ENCODE data around the gene HNF4A. TPM values are rescaled to one million over a fixed set of nuclear protein-coding genes. Genes with fewer than 3 reads are reported as not detected.
"Not testable (repeated sequence)": the region's sequence is repeated elsewhere in the genome, so short reads cannot be mapped to it uniquely, and the experiment has no call there.

HNF4A gene
- total RNA-seq, 2 donors from 2014 or later = 288 to 346 TPM

DNA sequence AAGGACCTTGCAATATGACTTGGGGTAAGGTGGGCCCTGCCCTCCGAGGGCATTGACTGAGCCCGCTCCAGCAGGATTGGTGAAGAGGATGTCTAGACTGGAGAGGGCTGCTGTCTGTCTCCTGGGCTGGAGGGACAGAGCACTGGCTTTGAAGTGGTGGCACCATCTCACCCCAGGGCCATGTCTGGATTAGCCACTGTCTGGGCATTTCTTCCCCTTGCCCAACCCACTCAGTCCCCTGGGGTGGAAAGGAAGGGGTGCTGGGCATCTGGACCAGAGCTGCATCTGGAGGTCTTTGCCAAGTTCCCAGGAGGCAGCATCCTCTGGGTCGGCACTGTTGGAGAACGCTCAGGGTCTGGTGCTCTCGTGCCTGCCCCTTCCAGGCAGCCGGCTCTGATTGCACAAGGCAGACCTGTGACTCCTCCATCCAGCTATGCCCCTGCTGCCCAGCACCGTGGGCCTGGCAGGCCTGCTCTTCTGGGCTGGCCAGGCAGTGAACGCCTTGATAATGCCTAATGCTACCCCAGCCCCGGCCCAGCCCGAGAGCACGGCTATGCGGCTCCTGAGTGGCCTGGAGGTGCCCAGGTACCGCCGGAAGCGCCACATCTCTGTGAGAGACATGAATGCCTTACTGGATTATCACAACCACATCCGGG lies 18.6 kb upstream of the HNF4A start, which contains the start of gene R3HDML:
Gene R3HDML, plus strand, starts transcription at position 319 of the 656 bp plus-strand sequence. Its CDS starts 115 bp downstream, at position 434.
- Histone ChIP-seq H3K9ac (ENCODE audit: low read depth in 2 of 2, low read length in 2 of 2) (no peak within 1 kb of the TSS), H3K4me3 (no peak within 1 kb of the TSS), H3K27me3 (no peaks in the 10 kb centered on the region), H3K36me3 (no peaks in the 10 kb centered on the region), H3K9me3 (no peaks in the 10 kb centered on the region), H3K4me1 (no peaks in the 10 kb centered on the region), H3K27ac (no peak within 1 kb of the TSS)
- TF ChIP-seq, protein P1, sequence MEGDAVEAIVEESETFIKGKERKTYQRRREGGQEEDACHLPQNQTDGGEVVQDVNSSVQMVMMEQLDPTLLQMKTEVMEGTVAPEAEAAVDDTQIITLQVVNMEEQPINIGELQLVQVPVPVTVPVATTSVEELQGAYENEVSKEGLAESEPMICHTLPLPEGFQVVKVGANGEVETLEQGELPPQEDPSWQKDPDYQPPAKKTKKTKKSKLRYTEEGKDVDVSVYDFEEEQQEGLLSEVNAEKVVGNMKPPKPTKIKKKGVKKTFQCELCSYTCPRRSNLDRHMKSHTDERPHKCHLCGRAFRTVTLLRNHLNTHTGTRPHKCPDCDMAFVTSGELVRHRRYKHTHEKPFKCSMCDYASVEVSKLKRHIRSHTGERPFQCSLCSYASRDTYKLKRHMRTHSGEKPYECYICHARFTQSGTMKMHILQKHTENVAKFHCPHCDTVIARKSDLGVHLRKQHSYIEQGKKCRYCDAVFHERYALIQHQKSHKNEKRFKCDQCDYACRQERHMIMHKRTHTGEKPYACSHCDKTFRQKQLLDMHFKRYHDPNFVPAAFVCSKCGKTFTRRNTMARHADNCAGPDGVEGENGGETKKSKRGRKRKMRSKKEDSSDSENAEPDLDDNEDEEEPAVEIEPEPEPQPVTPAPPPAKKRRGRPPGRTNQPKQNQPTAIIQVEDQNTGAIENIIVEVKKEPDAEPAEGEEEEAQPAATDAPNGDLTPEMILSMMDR (IDR thresholded peaks at IDR 0.05) = no peak
- no peak for DNase-seq
- intact Hi-C loops (cut with DNase I) = no loop called here

DNA sequence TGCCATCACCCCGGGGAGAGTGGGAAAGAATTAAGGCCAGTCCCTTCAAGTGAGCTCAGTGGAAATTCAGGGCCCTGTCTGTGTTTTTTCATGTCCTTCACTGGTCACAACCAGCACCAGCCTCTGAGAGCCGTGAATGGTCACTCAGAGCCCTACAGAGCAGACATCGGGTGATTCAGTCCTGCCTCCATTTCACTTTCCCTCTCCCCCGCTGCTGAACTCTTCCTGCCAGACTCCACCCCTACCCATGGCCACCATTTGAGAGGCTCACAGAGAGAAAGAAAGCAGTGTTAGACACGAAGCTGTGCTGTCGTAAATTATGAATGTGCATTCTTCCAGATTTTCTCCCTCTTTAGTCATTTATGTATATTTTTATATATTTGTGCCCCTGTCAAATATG lies 13.3 kb upstream of the HNF4A start:
- Histone ChIP-seq H3K36me3 (no peaks in the 10 kb centered on the region), H3K27ac (no peak overlapping the region), H3K27me3 (no peaks in the 10 kb centered on the region), H3K4me1 (no peaks in the 10 kb centered on the region), H3K9ac (ENCODE audit: low read depth in 2 of 2, low read length in 2 of 2) (no peak overlapping the region), H3K9me3 (no peaks in the 10 kb centered on the region), H3K4me3 (no peak overlapping the region)
- intact Hi-C loops (cut with DNase I) = no loop called here
- no peak for DNase-seq
- TF ChIP-seq, protein P1 (IDR thresholded peaks at IDR 0.05) = no peak

DNA sequence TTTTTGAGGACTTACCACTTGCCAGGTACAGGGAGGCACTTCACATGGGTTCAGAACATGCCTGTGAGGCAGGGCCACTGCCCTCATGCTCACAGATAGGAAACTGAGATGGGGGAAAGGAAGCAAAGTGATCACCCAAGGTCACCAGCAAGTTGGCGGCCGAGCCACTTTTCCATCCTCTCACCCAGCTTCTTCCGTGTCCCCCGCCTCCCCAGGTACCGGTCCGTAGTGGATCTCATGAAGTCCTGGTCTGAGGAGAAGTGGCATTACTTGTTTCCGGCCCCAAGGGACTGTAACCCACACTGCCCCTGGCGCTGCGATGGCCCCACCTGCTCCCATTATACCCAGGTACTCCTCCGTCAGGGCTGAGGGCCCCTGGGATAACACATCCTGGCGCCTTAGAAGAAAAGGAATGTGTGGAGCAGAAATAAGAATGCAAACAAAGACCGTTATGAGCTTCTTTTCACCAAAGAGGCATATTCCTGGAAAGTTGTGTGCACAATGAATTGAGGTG lies 12.3 kb upstream of the HNF4A start:
- no peak overlapping the region for H3K9ac ChIP-seq (ENCODE audit: low read depth in 2 of 2, low read length in 2 of 2)
- no peaks in the 10 kb centered on the region for H3K27me3 ChIP-seq
- TF ChIP-seq, protein P1 (IDR thresholded peaks at IDR 0.05) = no peak
- DNase-seq = no peak
- no peaks in the 10 kb centered on the region for H3K9me3 ChIP-seq
- no peaks in the 10 kb centered on the region for H3K4me1 ChIP-seq
- no peak overlapping the region for H3K27ac ChIP-seq
- intact Hi-C loops (cut with DNase I) = no loop called here
- no peaks in the 10 kb centered on the region for H3K36me3 ChIP-seq
- no peak overlapping the region for H3K4me3 ChIP-seq

DNA sequence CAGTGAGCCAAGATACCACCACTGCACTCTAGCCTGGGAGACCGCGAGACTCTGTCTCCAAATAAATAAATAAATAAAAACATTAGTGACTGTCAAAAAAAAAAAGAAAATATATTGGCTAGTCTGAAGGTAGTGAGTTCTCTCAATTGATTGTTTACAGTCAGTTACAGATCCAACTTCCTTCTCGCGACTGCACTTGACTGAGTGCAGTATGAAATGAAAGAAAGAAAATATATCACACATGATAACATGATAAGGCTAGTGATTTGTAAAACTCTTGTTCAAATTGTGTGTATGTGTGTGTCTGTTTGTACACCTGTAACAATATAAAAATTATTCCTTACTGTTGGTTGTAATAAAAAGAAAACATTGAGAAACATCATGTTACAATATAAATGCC lies 10.8 kb upstream of the HNF4A start:
- H3K36me3 ChIP-seq = no peaks in the 10 kb centered on the region
- H3K9me3 ChIP-seq = no peaks in the 10 kb centered on the region
- intact Hi-C loops (cut with DNase I) = no loop called here
- no peak overlapping the region for H3K4me3 ChIP-seq
- no peak overlapping the region for H3K27ac ChIP-seq
- DNase-seq = no peak
- H3K9ac ChIP-seq (ENCODE audit: low read depth in 2 of 2, low read length in 2 of 2) = no peak overlapping the region
- H3K4me1 ChIP-seq = no peaks in the 10 kb centered on the region
- H3K27me3 ChIP-seq = no peaks in the 10 kb centered on the region
- TF ChIP-seq, protein P1 (IDR thresholded peaks at IDR 0.05) = no peak

DNA sequence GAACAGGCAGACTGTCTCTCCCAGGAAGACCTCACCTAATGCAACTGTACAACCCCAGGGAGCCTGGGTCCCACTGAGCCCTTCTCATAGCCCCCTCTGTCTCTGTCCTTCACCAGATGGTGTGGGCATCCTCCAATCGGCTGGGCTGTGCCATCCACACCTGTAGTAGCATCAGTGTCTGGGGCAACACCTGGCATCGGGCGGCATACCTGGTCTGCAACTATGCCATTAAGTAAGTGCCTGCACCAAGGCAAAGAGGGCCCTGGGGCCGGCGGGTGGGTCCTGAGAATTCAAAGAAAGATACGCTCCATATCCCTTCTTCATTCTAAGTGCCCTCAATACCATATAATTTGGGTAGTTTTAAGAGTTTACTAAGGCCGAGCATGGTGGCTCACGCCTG lies 10.4 kb upstream of the HNF4A start:
- no peak for DNase-seq
- TF ChIP-seq, protein P1 (IDR thresholded peaks at IDR 0.05) = no peak
- intact Hi-C loops (cut with DNase I) = no loop called here

DNA sequence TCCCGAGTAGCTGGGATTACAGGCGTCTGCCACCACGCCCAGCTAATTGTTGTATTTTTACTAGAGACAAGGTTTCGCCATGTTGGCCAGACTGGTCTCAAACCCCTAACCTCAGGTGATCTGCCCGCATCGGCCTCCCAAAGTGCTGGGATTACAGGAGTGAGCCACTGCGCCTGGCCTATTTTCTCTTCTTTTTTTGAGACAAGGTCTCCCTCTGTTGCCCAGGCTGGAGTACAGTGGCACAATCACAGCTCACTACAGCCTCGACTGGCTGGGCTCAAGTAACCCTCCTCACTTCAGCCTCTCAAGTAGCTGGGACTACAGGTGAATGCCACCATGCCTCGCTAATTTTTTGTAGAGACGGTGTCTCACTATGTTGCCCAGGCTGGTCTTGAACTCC lies 9.6 kb upstream of the HNF4A start:
- H3K36me3 ChIP-seq; H3K27me3 ChIP-seq; intact Hi-C loops (cut with DNase I); H3K4me3 ChIP-seq; H3K9ac ChIP-seq (ENCODE audit: low read depth in 2 of 2, low read length in 2 of 2); DNase-seq; H3K4me1 ChIP-seq; H3K9me3 ChIP-seq; H3K27ac ChIP-seq: not testable (repeated sequence)

More for the DNA sequence above, 10.4 kb upstream of the HNF4A start:
- H3K4me3 ChIP-seq = no peak overlapping the region
- H3K27ac ChIP-seq = no peak overlapping the region
- H3K27me3 ChIP-seq = no peaks in the 10 kb centered on the region
- no peaks in the 10 kb centered on the region for H3K36me3 ChIP-seq
- no peaks in the 10 kb centered on the region for H3K9me3 ChIP-seq
- no peaks in the 10 kb centered on the region for H3K4me1 ChIP-seq
- H3K9ac ChIP-seq (ENCODE audit: low read depth in 2 of 2, low read length in 2 of 2) = no peak overlapping the region

Data from colonic mucosa (tissue), 4 donors.